Adrenal gland (tissue), 12 donors: Measurements from ENCODE around the gene KNTC1. TPM values are rescaled to one million over a fixed set of nuclear protein-coding genes. Genes with fewer than 3 reads are reported as not detected.

Experiments used
- DNase-seq, 7 donors: peaks; one replicate each; pipeline ENCODE4 v3.0.0-alpha.2; 2019 to 2020
- H3K27ac ChIP-seq, 5 donors: fragments of 200-600 bp; sonication (generic) in 4 of 5; 1 replicate in 3 of 5; 2 replicates in 2 of 5; pipeline versions ENCODE4 v1.5.1 to v1.8.0; 2016 to 2020; ENCODE audit warnings: mild to moderate bottlenecking in 1 of 5
- H3K27me3 ChIP-seq: fragments of 200-600 bp; 2 replicates; pipeline ENCODE4 v1.8.0; 2021
- H3K36me3 ChIP-seq, 2 donors: fragments of 200-600 bp; replicated peaks in 1 of 2; 1 replicate in 1 of 2; 2 replicates in 1 of 2; pipeline versions ENCODE4 v1.5.1 to v1.8.0; 2018 to 2022
- H3K4me1 ChIP-seq, 2 donors: fragments of 200-600 bp; replicated peaks in 1 of 2; 1 replicate in 1 of 2; 2 replicates in 1 of 2; pipeline versions ENCODE4 v1.5.1 to v1.8.0; 2018 to 2021
- H3K4me3 ChIP-seq, 4 donors: fragments of 200-600 bp; sonication (generic) in 3 of 4; one replicate each; pipeline ENCODE4 v1.5.1; 2016 to 2018
- H3K9me3 ChIP-seq, 3 donors: fragments of 200-600 bp; sonication (generic) in 1 of 3; replicated peaks in 1 of 3; 1 replicate in 2 of 3; 2 replicates in 1 of 3; pipeline versions ENCODE4 v1.5.1 to v1.8.0; 2016 to 2021
- POLR2A ChIP-seq, 2 donors: fragments of 450-650 bp; IDR thresholded peaks; one replicate each; pipeline ENCODE4 v1.6.1; 2017; ENCODE audit warnings: antibody characterized with exemption in 2 of 2, mild to moderate bottlenecking in 2 of 2, moderate library complexity in 1 of 2
- WGBS, 4 donors: extraction: QIAGEN DNeasy Blood & Tissue Kit in 2 of 4; methylation state at CpG; one replicate each; pipeline versions ENCODE4 v1.1.5 to v1.1.7; 2013 to 2017; 5-methylcytosine and 5-hydroxymethylcytosine counted together
- intact Hi-C, 2 donors: fragments of 100-400 bp; cut with DNase I; formaldehyde crosslinking; loops; one replicate each; pipeline versions ENCODE4 v1.14.1 to v1.15.0; 2022 to 2023
- polyA plus RNA-seq, 3 donors: library from polyadenylated mRNA; stranded (reverse); fragments of 200-250 nt in 2 of 3; fragments of 350-450 nt in 1 of 3; fragmentation: Illumina TruSeq in 1 of 3; extraction: RNeasy Lipid Tissue Mini Kit (QIAGEN cat#74804) in 1 of 3; gene quantifications; one replicate each; pipeline ENCODE4 v1.2.3, GENCODE V29; 2013 to 2014
- total RNA-seq, 9 donors: library from RNA; depleted of rRNA in 4 of 9; stranded (reverse); fragments of >200 nt in 4 of 9; fragments of 120-200 nt in 1 of 9; fragmentation: NEBNext Ultra II Directional in 1 of 9; extraction: Animal tissue kit (Norgen Biotek cat#: 25700) in 1 of 9; gene quantifications; one replicate each; pipeline versions ENCODE4 v1.1.0 to v1.2.4, GENCODE V29; 2013 to 2023
- TF ChIP-seq, protein P1 (sequence below), 6 experiments: fragments of 450-650 bp in 4 of 6; fragments of 200-600 bp in 2 of 6; sonication (generic) in 1 of 6; IDR thresholded peaks; 1 replicate in 5 of 6; 2 replicates in 1 of 6; pipeline versions ENCODE4 v1.5.1 to v1.8.0; 2016 to 2021; ENCODE audit warnings: antibody characterized with exemption in 6 of 6, mild to moderate bottlenecking in 2 of 6, moderate library complexity in 1 of 6
- donor health status: healthy with polysubstance abuse.
- donor health status: Bipolar disorder and iron deficiency.
- donor health status: DM: yes; HTN: yes; CAD: no.
- donor health status: DM: no; HTN: no; CAD: no.
- donor health status: DM: no; HTN: no; CAD: no.
- donor health status: DM: yes; HTN: yes; CAD: no.

The KNTC1 gene
- total and polyA plus RNA-seq, 12 donors, result 5.7 to 38.5 (median 13.8) TPM

DNA sequence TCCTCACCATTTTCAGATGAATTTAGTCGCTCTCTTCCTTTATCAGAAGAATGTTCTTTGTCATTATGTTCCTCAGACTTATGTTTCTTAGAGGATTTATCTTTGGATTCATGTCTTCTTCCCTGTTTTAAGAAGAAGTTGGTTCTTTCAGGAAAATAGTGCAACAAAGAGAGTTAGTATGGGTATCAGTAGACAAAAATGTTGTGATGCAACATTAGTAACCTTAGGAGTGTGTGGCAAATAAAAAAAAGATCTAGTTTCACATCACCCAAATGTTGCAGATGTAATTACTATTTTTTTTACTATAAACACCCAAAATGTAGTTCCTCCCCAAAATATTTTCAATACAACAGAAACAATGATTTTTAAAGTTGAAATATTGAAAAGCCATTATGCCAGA is 8.1 kb upstream of the KNTC1 start:
- Histone ChIP-seq H3K4me1 (peaks cover 22 to 40% of the 10 kb centered on the region in 2 donors), H3K27ac (peak overlapping the region in 1 of 5 donors; percentile 46), H3K9me3 (no peaks in the 10 kb centered on the region), H3K27me3 (no peaks in the 10 kb centered on the region), H3K4me3 (no peak overlapping the region), H3K36me3 (peaks cover 0 to 83% of the 10 kb centered on the region in 2 donors)
- no peak for DNase-seq
- whole genome bisulfite sequencing, 4 donors, result 95 to 97% (median 96%) methylated on average over 1 of the region's 1 CpG
- TF ChIP-seq, protein P1, sequence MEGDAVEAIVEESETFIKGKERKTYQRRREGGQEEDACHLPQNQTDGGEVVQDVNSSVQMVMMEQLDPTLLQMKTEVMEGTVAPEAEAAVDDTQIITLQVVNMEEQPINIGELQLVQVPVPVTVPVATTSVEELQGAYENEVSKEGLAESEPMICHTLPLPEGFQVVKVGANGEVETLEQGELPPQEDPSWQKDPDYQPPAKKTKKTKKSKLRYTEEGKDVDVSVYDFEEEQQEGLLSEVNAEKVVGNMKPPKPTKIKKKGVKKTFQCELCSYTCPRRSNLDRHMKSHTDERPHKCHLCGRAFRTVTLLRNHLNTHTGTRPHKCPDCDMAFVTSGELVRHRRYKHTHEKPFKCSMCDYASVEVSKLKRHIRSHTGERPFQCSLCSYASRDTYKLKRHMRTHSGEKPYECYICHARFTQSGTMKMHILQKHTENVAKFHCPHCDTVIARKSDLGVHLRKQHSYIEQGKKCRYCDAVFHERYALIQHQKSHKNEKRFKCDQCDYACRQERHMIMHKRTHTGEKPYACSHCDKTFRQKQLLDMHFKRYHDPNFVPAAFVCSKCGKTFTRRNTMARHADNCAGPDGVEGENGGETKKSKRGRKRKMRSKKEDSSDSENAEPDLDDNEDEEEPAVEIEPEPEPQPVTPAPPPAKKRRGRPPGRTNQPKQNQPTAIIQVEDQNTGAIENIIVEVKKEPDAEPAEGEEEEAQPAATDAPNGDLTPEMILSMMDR (IDR thresholded peaks at IDR 0.05), result no peak
- no peak for TF ChIP-seq POLR2A (IDR thresholded peaks at IDR 0.05)
- intact Hi-C loops, result no loop called here

DNA sequence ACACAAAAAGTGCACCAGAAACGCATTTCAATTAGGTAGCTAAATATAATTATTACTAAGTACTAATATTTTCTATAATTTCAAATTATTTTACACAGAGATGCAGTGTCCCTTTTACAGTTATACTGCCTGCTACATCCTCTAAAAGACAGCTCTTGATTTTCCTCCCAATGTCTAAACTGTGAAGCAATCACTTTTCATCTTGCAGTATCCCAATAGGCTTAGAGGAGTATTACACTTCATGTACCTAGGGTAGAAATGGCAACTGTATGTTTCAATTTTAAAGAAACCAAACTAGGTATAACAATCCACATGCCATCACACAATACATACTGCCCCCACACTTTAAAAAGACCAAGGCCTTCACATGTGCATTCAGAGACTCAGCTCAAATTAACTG is 7.6 kb upstream of the KNTC1 start:
- no peaks in the 10 kb centered on the region for H3K27me3 ChIP-seq
- peaks cover 27 to 45% of the 10 kb centered on the region in 2 donors for H3K4me1 ChIP-seq
- no peak for DNase-seq
- peaks cover 0 to 78% of the 10 kb centered on the region in 2 donors for H3K36me3 ChIP-seq
- intact Hi-C loops, result no loop called here
- no peaks in the 10 kb centered on the region for H3K9me3 ChIP-seq
- no peak for TF ChIP-seq POLR2A (IDR thresholded peaks at IDR 0.05)
- TF ChIP-seq, protein P1 (IDR thresholded peaks at IDR 0.05), result no peak
- no peak overlapping the region for H3K27ac ChIP-seq
- H3K4me3 ChIP-seq, result no peak overlapping the region
- WGBS, 4 donors, result 78 to 97% (median 83%) methylated on average over 1 of the region's 1 CpG

DNA sequence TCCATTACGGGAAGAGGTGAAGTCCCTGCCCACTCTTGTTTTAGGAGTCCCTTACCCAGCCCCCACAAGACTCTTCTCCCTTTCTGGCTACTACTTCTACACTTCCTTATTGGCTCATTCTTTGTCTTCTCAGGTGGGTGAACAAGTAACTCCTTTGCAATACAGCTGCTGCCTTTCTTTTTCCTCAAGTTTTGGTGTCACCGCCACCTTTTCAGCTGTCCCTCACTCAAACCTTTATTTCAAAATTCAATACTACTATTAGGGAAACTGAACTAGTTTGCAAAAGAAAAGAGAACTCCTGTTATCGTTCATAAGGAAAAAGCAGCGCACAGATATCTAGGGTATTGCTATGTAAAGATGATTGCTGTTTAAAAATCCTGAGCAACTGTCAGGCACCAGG is 6.4 kb upstream of the KNTC1 start:
- Histone ChIP-seq H3K4me3 (no peak overlapping the region), H3K4me1 (peaks cover 36 to 50% of the 10 kb centered on the region in 2 donors), H3K36me3 (peaks cover 0 to 65% of the 10 kb centered on the region in 2 donors), H3K9me3 (no peaks in the 10 kb centered on the region), H3K27me3 (no peaks in the 10 kb centered on the region), H3K27ac (no peak overlapping the region)
- intact Hi-C loops, result no loop called here
- TF ChIP-seq POLR2A (IDR thresholded peaks at IDR 0.05), result no peak
- TF ChIP-seq, protein P1 (IDR thresholded peaks at IDR 0.05), result no peak
- no peak for DNase-seq
- 77 to 88% (median 85%) methylated on average over 4 of the region's 4 CpGs for WGBS, 4 donors

DNA sequence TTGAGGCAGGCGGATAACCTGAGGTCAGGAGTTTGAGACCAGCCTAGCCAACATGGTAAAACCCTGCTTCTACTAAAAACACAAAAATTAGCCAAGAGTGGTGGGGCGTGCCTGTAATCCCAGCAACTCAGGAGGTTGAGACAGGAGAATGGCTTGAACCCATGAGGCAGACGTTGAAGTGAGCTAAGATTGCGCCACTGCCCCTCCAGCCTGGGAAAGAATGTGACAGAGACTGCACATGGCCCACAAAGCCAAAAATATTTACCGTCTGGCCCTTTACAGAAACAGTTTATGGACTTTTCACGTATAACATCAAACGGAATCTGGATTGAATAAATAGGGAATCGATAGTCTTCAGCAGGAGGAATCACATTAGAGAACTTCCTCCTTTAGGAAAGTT is 3.8 kb upstream of the KNTC1 start:
- intact Hi-C loops, result no loop called here
- H3K4me1 ChIP-seq, result peaks cover 42 to 52% of the 10 kb centered on the region in 2 donors

More for the DNA sequence above, 3.8 kb upstream of the KNTC1 start:
- peak in 3 of 7 donors; percentile 41 to 60 (median 45) for DNase-seq
- Histone ChIP-seq H3K4me3 (peak overlapping the region in 1 of 4 donors; percentile 91), H3K27ac (peak overlapping the region; percentile 24 to 99 (median 45)), H3K27me3 (no peaks in the 10 kb centered on the region), H3K36me3 (peaks cover 0 to 41% of the 10 kb centered on the region in 2 donors), H3K9me3 (no peaks in the 10 kb centered on the region)
- TF ChIP-seq, protein P1 (IDR thresholded peaks at IDR 0.05), result no peak
- TF ChIP-seq POLR2A (IDR thresholded peaks at IDR 0.05), result no peak
- WGBS, 4 donors, result 35 to 46% (median 41%) methylated on average over 8 of the region's 8 CpGs
